HG03558 (cell line): ENCODE data around the gene MACROD2.
"Not testable (repeated sequence)": the region's sequence is repeated elsewhere in the genome, so short reads cannot be mapped to it uniquely, and the experiment has no call there.

Experiments
- ATAC-seq: cut with Tn5 transposase; IDR thresholded peaks from one replicate; pipeline ENCODE4 v1.9.1; 2021; ENCODE audit warnings: moderate number of reproducible peaks; ENCODE audit not compliant: unreplicated experiment; ENCODE audit errors: extremely low read depth

MACROD2 gene

GRCh38 chr20:14984768-14985622 lies 989.7 kb downstream of the MACROD2 start:
- ATAC-seq, result no peak

GRCh38 chr20:14986026-14986655 lies 990.8 kb downstream of the MACROD2 start:
- no peak for ATAC-seq

GRCh38 chr20:14986656-14987055 lies 991.3 kb downstream of the MACROD2 start:
- ATAC-seq, result no peak

- no peak for ATAC-seq
Measured at GRCh38 chr20:14989535-14990290, 994.4 kb downstream of the MACROD2 start.

- ATAC-seq, result no peak
Measured at GRCh38 chr20:14991023-14991422, 995.7 kb downstream of the MACROD2 start.

- no peak for ATAC-seq
Measured at GRCh38 chr20:14992153-14992552, 996.8 kb downstream of the MACROD2 start.

- ATAC-seq, result no peak
Measured at GRCh38 chr20:14992961-14993360, 997.6 kb downstream of the MACROD2 start.

- no peak for ATAC-seq
Measured at GRCh38 chr20:14996883-14997672, 1001.8 kb downstream of the MACROD2 start.

- no peak for ATAC-seq
Measured at GRCh38 chr20:14997791-14998190, 1002.5 kb downstream of the MACROD2 start.

- no peak for ATAC-seq
Measured at GRCh38 chr20:15005300-15005986, 1010.1 kb downstream of the MACROD2 start.

GRCh38 chr20:15011631-15012030 lies 1016.3 kb downstream of the MACROD2 start:
- no peak for ATAC-seq

GRCh38 chr20:15012566-15012965 lies 1017.2 kb downstream of the MACROD2 start:
- ATAC-seq, result no peak

GRCh38 chr20:15016875-15017274 lies 1021.6 kb downstream of the MACROD2 start:
- not testable (repeated sequence) for ATAC-seq

- ATAC-seq, result no peak
Measured at GRCh38 chr20:15018966-15019365, 1023.6 kb downstream of the MACROD2 start.

- ATAC-seq, result no peak
Measured at GRCh38 chr20:15020845-15021244, 1025.5 kb downstream of the MACROD2 start.

GRCh38 chr20:15022921-15023320 lies 1027.6 kb downstream of the MACROD2 start:
- ATAC-seq, result no peak

GRCh38 chr20:15026759-15027158 lies 1031.4 kb downstream of the MACROD2 start:
- ATAC-seq, result no peak

GRCh38 chr20:15030826-15031225 lies 1035.5 kb downstream of the MACROD2 start:
- no peak for ATAC-seq

GRCh38 chr20:15031546-15032351 lies 1036.4 kb downstream of the MACROD2 start:
- ATAC-seq, result no peak
